ENCODE results near the gene LARGE1. TPM values are rescaled to one million over a fixed set of nuclear protein-coding genes. Genes with fewer than 3 reads are reported as not detected.

Gene LARGE1
- total RNA-seq, 4 donors from 2014 or later = 18.7 to 82.1 (median 39.2) TPM

DNA sequence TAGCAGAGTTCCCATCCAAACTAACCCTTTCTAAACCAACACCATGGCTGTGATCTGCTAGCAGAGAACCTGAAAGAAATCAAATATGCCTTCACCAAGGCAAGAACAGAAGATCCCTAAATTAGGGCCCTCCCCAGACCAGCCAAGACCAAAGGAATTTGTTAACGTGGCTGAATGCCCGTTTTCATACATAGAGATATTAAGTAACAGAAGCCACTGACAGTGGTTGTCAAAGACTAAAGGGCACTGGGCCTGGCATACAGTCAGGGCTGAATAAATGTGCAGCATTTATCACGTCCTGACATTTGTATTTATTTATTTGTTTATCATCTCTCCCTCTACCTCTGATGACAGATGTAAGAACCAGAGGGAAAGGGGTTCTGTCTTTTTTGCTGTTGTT, 271.8 kb downstream of the LARGE1 start:
- intact Hi-C loops (cut with DNase I; ENCODE audit: low total_unique reads) = no loop called here
- Histone ChIP-seq H3K36me3 (no peaks in the 10 kb centered on the region), H3K9me3 (no peaks in the 10 kb centered on the region), H3K4me3 (no peak overlapping the region), H3K4me1 (no peaks in the 10 kb centered on the region), H3K27ac (no peak overlapping the region), H3K27me3 (no peaks in the 10 kb centered on the region)
- TF ChIP-seq CTCF (IDR thresholded peaks at IDR 0.05) = no peak
- no peak for TF ChIP-seq POLR2A (IDR thresholded peaks at IDR 0.05)
- no peak for DNase-seq

DNA sequence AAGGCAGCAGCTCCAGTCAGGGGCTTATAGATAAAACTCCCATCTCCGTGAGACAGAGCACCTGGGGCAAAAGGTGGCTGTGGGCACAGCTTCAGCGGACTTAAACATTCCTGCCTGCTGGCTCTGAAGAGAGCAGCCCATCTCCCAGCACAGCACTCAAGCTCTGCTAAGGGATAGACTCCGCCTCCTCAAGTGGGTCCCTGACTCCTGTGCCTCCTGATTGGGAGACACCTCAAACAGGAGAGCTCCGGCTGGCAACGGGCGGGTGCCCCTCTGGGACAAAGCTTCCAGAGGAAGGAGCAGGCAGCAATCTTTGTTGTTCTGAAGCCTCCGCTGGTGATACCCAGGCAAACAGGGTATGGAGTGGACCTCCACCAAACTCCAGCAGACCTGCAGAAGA, 279.4 kb downstream of the LARGE1 start:
- no peak for TF ChIP-seq POLR2A (IDR thresholded peaks at IDR 0.05)
- H3K9me3 ChIP-seq = no peaks in the 10 kb centered on the region
- H3K27me3 ChIP-seq = no peaks in the 10 kb centered on the region
- H3K4me1 ChIP-seq = no peaks in the 10 kb centered on the region
- no peak for DNase-seq
- H3K4me3 ChIP-seq = no peak overlapping the region
- intact Hi-C loops (cut with DNase I; ENCODE audit: low total_unique reads) = no loop called here
- no peak overlapping the region for H3K27ac ChIP-seq
- H3K36me3 ChIP-seq = no peaks in the 10 kb centered on the region

GRCh38 chr22:33639588-33640254, 280.6 kb downstream of the LARGE1 start:
- Histone ChIP-seq H3K9me3 (no peaks in the 10 kb centered on the region), H3K4me3 (no peak overlapping the region), H3K27ac (no peak overlapping the region), H3K27me3 (no peaks in the 10 kb centered on the region), H3K36me3 (no peaks in the 10 kb centered on the region), H3K4me1 (no peaks in the 10 kb centered on the region)
- no peak for DNase-seq
- intact Hi-C loops (cut with DNase I; ENCODE audit: low total_unique reads) = no loop called here
- TF ChIP-seq POLR2A (IDR thresholded peaks at IDR 0.05) = no peak
- no peak for TF ChIP-seq CTCF (IDR thresholded peaks at IDR 0.05)

DNA sequence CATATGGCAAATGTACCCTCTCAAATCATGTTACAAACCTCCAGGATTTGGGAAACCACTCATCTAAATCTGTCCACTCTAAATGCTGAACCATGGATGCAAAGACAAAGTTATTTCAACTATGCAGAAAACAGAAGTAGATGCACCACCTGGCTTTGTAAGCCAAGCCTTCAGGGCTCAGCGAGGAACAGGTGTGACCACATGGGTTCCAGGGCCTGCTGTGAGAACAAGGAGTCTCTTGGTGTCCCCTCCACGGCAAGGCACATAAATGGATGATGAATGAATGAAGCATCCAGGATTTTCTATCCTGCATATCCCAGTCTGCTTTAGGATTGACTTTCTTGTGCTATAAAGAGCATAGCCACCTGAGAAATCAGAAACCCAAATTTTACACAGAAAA, 284.5 kb downstream of the LARGE1 start:
- Histone ChIP-seq H3K4me3 (no peak overlapping the region), H3K27me3 (no peaks in the 10 kb centered on the region), H3K36me3 (no peaks in the 10 kb centered on the region), H3K4me1 (no peaks in the 10 kb centered on the region), H3K9me3 (no peaks in the 10 kb centered on the region), H3K27ac (no peak overlapping the region)
- DNase-seq = no peak
- TF ChIP-seq POLR2A (IDR thresholded peaks at IDR 0.05) (no peak), CTCF (IDR thresholded peaks at IDR 0.05) (no peak)
- intact Hi-C loops (cut with DNase I; ENCODE audit: low total_unique reads) = no loop called here

DNA sequence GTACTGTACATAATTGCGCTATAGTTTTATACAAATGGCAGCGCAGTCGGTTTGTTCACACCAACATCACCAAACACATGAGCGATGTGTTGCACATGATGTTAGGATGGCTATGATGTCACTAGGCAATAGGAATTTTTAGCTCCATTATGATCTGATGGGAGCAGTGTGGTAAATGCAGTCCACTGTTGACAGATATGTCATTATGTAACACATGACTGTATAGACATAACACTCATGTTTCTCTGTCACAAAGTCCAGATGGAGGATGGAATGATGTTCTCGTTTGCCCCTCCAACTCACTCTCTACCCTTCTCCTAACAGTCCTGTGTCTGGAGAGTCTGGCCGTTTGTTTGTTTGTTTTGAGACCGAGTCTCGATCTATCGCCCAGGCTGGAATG, 288.5 kb downstream of the LARGE1 start:
- H3K36me3 ChIP-seq = no peaks in the 10 kb centered on the region
- DNase-seq = no peak
- no peak overlapping the region for H3K27ac ChIP-seq
- intact Hi-C loops (cut with DNase I; ENCODE audit: low total_unique reads) = no loop called here
- TF ChIP-seq CTCF (IDR thresholded peaks at IDR 0.05) (no peak), POLR2A (IDR thresholded peaks at IDR 0.05) (no peak)
- no peaks in the 10 kb centered on the region for H3K4me1 ChIP-seq
- H3K9me3 ChIP-seq = no peaks in the 10 kb centered on the region
- no peaks in the 10 kb centered on the region for H3K27me3 ChIP-seq
- H3K4me3 ChIP-seq = no peak overlapping the region

GRCh38 chr22:33625959-33626358, 294.3 kb downstream of the LARGE1 start:
- no peaks in the 10 kb centered on the region for H3K9me3 ChIP-seq
- no peaks in the 10 kb centered on the region for H3K27me3 ChIP-seq
- intact Hi-C loops (cut with DNase I; ENCODE audit: low total_unique reads) = no loop called here
- H3K36me3 ChIP-seq = no peaks in the 10 kb centered on the region
- H3K4me3 ChIP-seq = no peak overlapping the region
- no peaks in the 10 kb centered on the region for H3K4me1 ChIP-seq
- H3K27ac ChIP-seq = no peak overlapping the region
- DNase-seq = no peak
- TF ChIP-seq CTCF (IDR thresholded peaks at IDR 0.05) (no peak), POLR2A (IDR thresholded peaks at IDR 0.05) (no peak)

All from uterus (tissue), 4 donors.